Left lung (tissue), 10 donors: ENCODE measurements around the gene UNC119B. TPM values are rescaled to one million over a fixed set of nuclear protein-coding genes. Genes with fewer than 3 reads are reported as not detected.

ENCODE experiments used
- ATAC-seq: fragments of 200-7000 bp; cut with Tn5 transposase; one replicate; pipeline ENCODE4 v1.9.1; 2020; ENCODE audit warnings: moderate library complexity
- DNase-seq, 4 donors: peaks; one replicate each; pipeline ENCODE4 v3.0.0-alpha.2; 2013 to 2020
- H3K27ac ChIP-seq, 2 donors: fragments of 200-600 bp; sonication (generic) in 1 of 2; one replicate each; pipeline versions ENCODE4 v1.5.0 to v1.8.0; 2020 to 2021
- H3K27me3 ChIP-seq, 2 donors: fragments of 200-600 bp; sonication (generic) in 1 of 2; one replicate each; pipeline versions ENCODE4 v1.5.0 to v1.8.0; 2020 to 2021
- H3K36me3 ChIP-seq, 2 donors: fragments of 200-600 bp; sonication (generic) in 1 of 2; one replicate each; pipeline versions ENCODE4 v1.5.0 to v1.8.0; 2020 to 2021
- H3K4me1 ChIP-seq, 2 donors: fragments of 200-600 bp; one replicate each; pipeline ENCODE4 v1.8.0; 2021
- H3K4me3 ChIP-seq, 2 donors: fragments of 200-600 bp; sonication (generic) in 1 of 2; one replicate each; pipeline versions ENCODE4 v1.5.0 to v1.8.0; 2020 to 2021; ENCODE audit warnings: mild to moderate bottlenecking in 1 of 2
- H3K9me3 ChIP-seq, 2 donors: fragments of 200-600 bp; sonication (generic) in 1 of 2; one replicate each; pipeline versions ENCODE4 v1.5.0 to v1.8.0; 2020 to 2021
- CTCF ChIP-seq, 2 donors: fragments of 200-600 bp; sonication (generic) in 1 of 2; IDR thresholded peaks; one replicate each; pipeline versions ENCODE4 v1.5.0 to v1.8.0; 2021; ENCODE audit warnings: antibody characterized with exemption in 2 of 2
- intact Hi-C, 2 donors: fragments of 100-400 bp; cut with DNase I; formaldehyde crosslinking; loops; one replicate each; pipeline versions ENCODE4 v1.11.2 to v1.14.2; 2022
- polyA plus RNA-seq, 6 donors: library from polyadenylated mRNA; unstranded; fragments of 120-200 nt; gene quantifications; one replicate each; pipeline ENCODE4 v1.2.1, GENCODE V29; 2013; ENCODE audit not compliant: insufficient read length in 6 of 6
- total RNA-seq, 2 donors: library from RNA; stranded (reverse); fragmentation: NEBNext Ultra II Directional; extraction: Animal tissue kit (Norgen Biotek cat#: 25700); gene quantifications; one replicate each; pipeline ENCODE4 v1.2.1, GENCODE V29; 2021
- donor health status: DM: no; HTN: yes; CAD: no.
- donor health status: DM: no; HTN: no; CAD: no.

Gene UNC119B
- total and polyA plus RNA-seq, 8 donors = 23.3 to 63.2 (median 55.0) TPM

GRCh38 chr12:120771097-120771496 is 60.8 kb downstream of the UNC119B start:
- no peak for TF ChIP-seq CTCF (IDR thresholded peaks at IDR 0.05)
- H3K27me3 ChIP-seq = no peaks in the 10 kb centered on the region
- intact Hi-C loops = no loop called here
- ATAC-seq = no peak
- peaks cover 0 to 20% of the 10 kb centered on the region in 2 donors for H3K4me1 ChIP-seq
- H3K9me3 ChIP-seq = no peaks in the 10 kb centered on the region
- DNase-seq = no peak
- H3K27ac ChIP-seq = no peak overlapping the region
- peaks cover 0 to 39% of the 10 kb centered on the region in 2 donors for H3K36me3 ChIP-seq
- H3K4me3 ChIP-seq = no peak overlapping the region

Other genes with a start within 250 kb of the UNC119B start
- 100 to 1,000 TPM; 120 to 136 TPM for gene SRSF9, start 240.7 kb upstream of the UNC119B start, total RNA-seq
- 100 to 1,000 TPM; 192 to 225 (median 202) TPM for gene SRSF9, start 240.7 kb upstream of the UNC119B start, polyA plus RNA-seq
- gene DYNLL1, start 214.3 kb upstream of the UNC119B start, total RNA-seq = 100 to 1,000 TPM; 342 to 352 TPM
- gene DYNLL1, start 214.3 kb upstream of the UNC119B start, polyA plus RNA-seq = 100 to 1,000 TPM; 352 to 436 (median 384) TPM
- gene COQ5, start 181.3 kb upstream of the UNC119B start, total RNA-seq = 10 to 100 TPM; 23.1 to 27.9 TPM
- 10 to 100 TPM; 44.5 to 58.8 (median 51.9) TPM for gene COQ5, start 181.3 kb upstream of the UNC119B start, polyA plus RNA-seq
- 100 to 1,000 TPM; 208 to 218 TPM for gene RNF10, start 176.1 kb upstream of the UNC119B start, total RNA-seq
- 100 to 1,000 TPM; 155 to 251 (median 222) TPM for gene RNF10, start 176.1 kb upstream of the UNC119B start, polyA plus RNA-seq
- gene POP5, start 129.1 kb upstream of the UNC119B start, total RNA-seq = 10 to 100 TPM; 37.9 to 40.6 TPM
- gene POP5, start 129.1 kb upstream of the UNC119B start, polyA plus RNA-seq = 10 to 100 TPM; 41.8 to 52.6 (median 50.3) TPM
- under 1 TPM; 0.37 to 0.38 TPM for gene CABP1, start 69.8 kb upstream of the UNC119B start, total RNA-seq
- 1 to 10 TPM; 1.9 to 3.7 (median 2.7) TPM for gene CABP1, start 69.8 kb upstream of the UNC119B start, polyA plus RNA-seq
- 100 to 1,000 TPM; 178 to 180 TPM for gene MLEC, start 23.3 kb upstream of the UNC119B start, total RNA-seq
- 100 to 1,000 TPM; 168 to 209 (median 198) TPM for gene MLEC, start 23.3 kb upstream of the UNC119B start, polyA plus RNA-seq
- gene ACADS, start 15.4 kb downstream of the UNC119B start, total RNA-seq = 10 to 100 TPM; 17.3 to 20.6 TPM
- gene ACADS, start 15.4 kb downstream of the UNC119B start, polyA plus RNA-seq = 10 to 100 TPM; 11.5 to 15.9 (median 13.2) TPM
- gene SPPL3, start 193.9 kb downstream of the UNC119B start, total RNA-seq = 10 to 100 TPM; 44.5 to 46.5 TPM
- gene SPPL3, start 193.9 kb downstream of the UNC119B start, polyA plus RNA-seq = 10 to 100 TPM; 63.5 to 76.2 (median 69.9) TPM